H9 (cell line): ENCODE data around the gene PSG6. TPM values are rescaled to one million over a fixed set of nuclear protein-coding genes. Genes with fewer than 3 reads are reported as not detected.

Experiments
- DNase-seq: peaks from one replicate; pipeline ENCODE4 v3.0.0-alpha.2; 2017
- H2AFZ ChIP-seq: one replicate; pipeline ENCODE4 v1.6.1; 2013; ENCODE audit warnings: mild to moderate bottlenecking, low read length, control low read depth, moderate library complexity
- H2AK5ac ChIP-seq: 2 replicates; pipeline ENCODE4 v1.6.1; 2013; ENCODE audit warnings: low read length, control low read depth, mixed read lengths; ENCODE audit not compliant: insufficient read length
- H2BK120ac ChIP-seq: one replicate; pipeline ENCODE4 v1.6.1; 2013; ENCODE audit warnings: low read depth, mild to moderate bottlenecking, low read length, control low read depth, inconsistent platforms; ENCODE audit not compliant: poor library complexity, severe bottlenecking
- H2BK12ac ChIP-seq: 2 replicates; pipeline ENCODE4 v1.6.1; 2013; ENCODE audit warnings: low read length, control low read depth, mixed read lengths, low read depth; ENCODE audit not compliant: insufficient read length
- H2BK15ac ChIP-seq: 2 replicates; pipeline ENCODE4 v1.6.1; 2013; ENCODE audit warnings: low read depth, low read length, control low read depth
- H2BK20ac ChIP-seq: one replicate; pipeline ENCODE4 v1.6.1; 2013; ENCODE audit warnings: low read depth, mild to moderate bottlenecking, low read length, control low read depth, inconsistent platforms; ENCODE audit not compliant: poor library complexity, severe bottlenecking
- H2BK5ac ChIP-seq: 2 replicates; pipeline ENCODE4 v1.6.1; 2013; ENCODE audit warnings: low read length, control low read depth, mixed read lengths; ENCODE audit not compliant: insufficient read length
- H3K14ac ChIP-seq: 2 replicates; pipeline ENCODE4 v1.6.1; 2013; ENCODE audit warnings: low read length, control low read depth; ENCODE audit not compliant: insufficient read depth
- H3K18ac ChIP-seq: 2 replicates; pipeline ENCODE4 v1.6.1; 2013; ENCODE audit warnings: low read depth, mild to moderate bottlenecking, mixed read lengths, low read length, control low read depth; ENCODE audit not compliant: insufficient read length
- H3K23ac ChIP-seq: 2 replicates; pipeline ENCODE4 v1.6.1; 2013; ENCODE audit warnings: low read length, control low read depth, mixed read lengths, low read depth; ENCODE audit not compliant: insufficient read length
- H3K23me2 ChIP-seq: 2 replicates; pipeline ENCODE4 v1.6.1; 2013; ENCODE audit warnings: low read depth, mild to moderate bottlenecking, mixed read lengths, low read length, control low read depth; ENCODE audit not compliant: insufficient read length, poor library complexity, severe bottlenecking
- H3K27ac ChIP-seq: 2 replicates; pipeline ENCODE4 v1.5.1; 2013; ENCODE audit warnings: low read length, control low read depth, mixed read lengths, low read depth; ENCODE audit not compliant: insufficient read length
- H3K27me3 ChIP-seq: 2 replicates; pipeline ENCODE4 v1.6.1; 2013; ENCODE audit warnings: low read length, control low read depth, inconsistent platforms; ENCODE audit not compliant: insufficient read depth
- H3K4ac ChIP-seq: 2 replicates; pipeline ENCODE4 v1.6.1; 2013; ENCODE audit warnings: low read depth, mild to moderate bottlenecking, control low read depth, inconsistent platforms, low read length, moderate library complexity
- H3K4me1 ChIP-seq: 2 replicates; pipeline ENCODE4 v1.6.1; 2013; ENCODE audit warnings: low read length, control low read depth, inconsistent platforms; ENCODE audit not compliant: insufficient read depth
- H3K4me2 ChIP-seq: 2 replicates; pipeline ENCODE4 v1.6.1; 2013; ENCODE audit warnings: low read length, control low read depth, mixed read lengths; ENCODE audit not compliant: insufficient read length, insufficient read depth
- H3K56ac ChIP-seq: 2 replicates; pipeline ENCODE4 v1.6.1; 2013; ENCODE audit warnings: low read depth, mild to moderate bottlenecking, mixed read lengths, low read length, control low read depth; ENCODE audit not compliant: insufficient read length
- H3K79me1 ChIP-seq: 2 replicates; pipeline ENCODE4 v1.6.1; 2013; ENCODE audit warnings: low read depth, mild to moderate bottlenecking, moderate library complexity, low read length, control low read depth, inconsistent platforms; ENCODE audit not compliant: insufficient read depth, poor library complexity, severe bottlenecking
- H3K79me2 ChIP-seq: 2 replicates; pipeline ENCODE4 v1.6.1; 2013; ENCODE audit warnings: low read length, control low read depth, inconsistent platforms; ENCODE audit not compliant: insufficient read depth
- H3K9ac ChIP-seq: 2 replicates; pipeline ENCODE4 v1.6.1; 2013; ENCODE audit warnings: low read length, control low read depth, mixed read lengths; ENCODE audit not compliant: insufficient read length; ENCODE audit errors: extremely low read depth
- H3K9me3 ChIP-seq: one replicate; pipeline ENCODE4 v1.6.1; 2013; ENCODE audit warnings: low read depth, low read length, inconsistent platforms; ENCODE audit not compliant: control insufficient read depth
- H3T11ph ChIP-seq: one replicate; pipeline ENCODE4 v1.6.1; 2013; ENCODE audit warnings: mild to moderate bottlenecking, low read length, control low read depth, inconsistent platforms
- H4K20me1 ChIP-seq: one replicate; pipeline ENCODE4 v1.6.1; 2013; ENCODE audit not compliant: control insufficient read depth, insufficient read length, insufficient read depth
- H4K5ac ChIP-seq: 2 replicates; pipeline ENCODE4 v1.6.1; 2013; ENCODE audit warnings: low read depth, mild to moderate bottlenecking, mixed read lengths, low read length, control low read depth; ENCODE audit not compliant: insufficient read length
- H4K8ac ChIP-seq: replicated peaks from 2 replicates; pipeline ENCODE4 v1.6.1; 2013; ENCODE audit warnings: low read length, control low read depth, mixed read lengths, low read depth; ENCODE audit not compliant: insufficient read length
- H4K91ac ChIP-seq: 2 replicates; pipeline ENCODE4 v1.6.1; 2013; ENCODE audit warnings: low read depth, mild to moderate bottlenecking, moderate library complexity, mixed read lengths, low read length, control low read depth; ENCODE audit not compliant: insufficient read length
- H3K27ac Mint-ChIP-seq, 3 experiments: 2 replicates in 2 of 3; 3 replicates in 1 of 3; pipeline ENCODE4 v1.8.0; 2020 to 2021; ENCODE audit warnings: mixed read lengths in 3 of 3, mild to moderate bottlenecking in 1 of 3, moderate library complexity in 1 of 3
- H3K27me3 Mint-ChIP-seq: 2 replicates; pipeline ENCODE4 v1.8.0; 2021; ENCODE audit warnings: low read depth, mild to moderate bottlenecking, moderate library complexity, mixed read lengths
- H3K36me3 Mint-ChIP-seq, 3 experiments: 2 replicates in 2 of 3; 3 replicates in 1 of 3; pipeline ENCODE4 v1.8.0; 2020 to 2021; ENCODE audit warnings: low read depth in 3 of 3, mixed read lengths in 3 of 3; ENCODE audit not compliant: insufficient read depth in 1 of 3
- H3K4me1 Mint-ChIP-seq, 2 experiments: 2 replicates each; pipeline ENCODE4 v1.8.0; 2020; ENCODE audit warnings: mixed read lengths in 2 of 2
- H3K4me3 Mint-ChIP-seq, 2 experiments: 2 replicates in 1 of 2; 3 replicates in 1 of 2; pipeline ENCODE4 v1.8.0; 2020 to 2021; ENCODE audit warnings: mild to moderate bottlenecking in 2 of 2, mixed read lengths in 2 of 2, moderate library complexity in 1 of 2
- H3K9me3 Mint-ChIP-seq, 2 experiments: 2 replicates in 1 of 2; 3 replicates in 1 of 2; pipeline ENCODE4 v1.8.0; 2020; ENCODE audit warnings: mild to moderate bottlenecking in 2 of 2, mixed read lengths in 2 of 2, moderate library complexity in 1 of 2
- WGBS: extraction: QIAGEN DNeasy Blood & Tissue Kit; methylation state at CpG from one replicate; pipeline ENCODE4 v1.1.7; 2013; ENCODE audit warnings: missing lambda C conversion rate, low lambda C conversion rate, mixed read lengths; ENCODE audit not compliant: insufficient read length; ENCODE audit errors: extremely low coverage; 5-methylcytosine and 5-hydroxymethylcytosine counted together
- total RNA-seq: library from RNA; stranded (reverse); gene quantifications from 2 replicates; pipeline ENCODE4 v1.2.1, GENCODE V29; 2021
- TF ChIP-seq, protein P1 (sequence below): fragments of 200-600 bp; sonication (generic); conservative IDR thresholded peaks from 3 replicates; pipeline ENCODE4 v1.8.0; 2021; ENCODE audit warnings: antibody characterized with exemption, mild to moderate bottlenecking

The PSG6 gene
- total RNA-seq, 1 experiment from 2014 or later: not detected

DNA sequence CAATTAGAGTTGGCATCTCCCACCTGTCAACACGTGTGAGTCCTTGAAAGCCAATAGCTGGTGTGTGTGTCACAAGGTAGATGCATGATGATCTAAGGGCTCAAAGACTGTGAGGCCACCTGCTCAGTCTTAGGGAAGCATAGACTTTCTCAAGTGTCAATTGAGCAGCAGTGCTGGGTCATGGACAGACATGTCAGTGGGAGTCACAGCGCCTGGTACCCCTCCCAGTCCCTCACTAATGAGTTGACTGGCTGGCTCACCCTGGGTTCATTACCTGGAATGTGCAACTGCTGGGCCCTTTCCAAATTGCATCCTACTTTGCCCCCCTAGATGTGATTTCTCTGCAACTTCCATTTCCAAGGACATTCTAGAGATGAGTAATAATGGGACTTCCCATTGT lies 9.1 kb upstream of the PSG6 start:
- no peak overlapping the region for H2BK5ac ChIP-seq
- no peak overlapping the region for H3T11ph ChIP-seq
- H4K91ac ChIP-seq: no peak overlapping the region
- no peak overlapping the region for H2BK15ac ChIP-seq
- H3K56ac ChIP-seq: no peak overlapping the region
- no peak overlapping the region for H3K18ac ChIP-seq
- Mint-ChIP-seq H3K27me3 (no peaks in the 10 kb centered on the region), H3K4me1 (no peaks in the 10 kb centered on the region), H3K36me3 (peaks cover 7 to 25% (median 7%) of the 10 kb centered on the region in 3 experiments), H3K9me3 (peaks cover 84 to 96% of the 10 kb centered on the region in 2 experiments), H3K4me3 (no peak overlapping the region), H3K27ac (no peak overlapping the region)
- no peaks in the 10 kb centered on the region for H3K79me2 ChIP-seq
- no peak overlapping the region for H3K4me2 ChIP-seq
- TF ChIP-seq, protein P1, sequence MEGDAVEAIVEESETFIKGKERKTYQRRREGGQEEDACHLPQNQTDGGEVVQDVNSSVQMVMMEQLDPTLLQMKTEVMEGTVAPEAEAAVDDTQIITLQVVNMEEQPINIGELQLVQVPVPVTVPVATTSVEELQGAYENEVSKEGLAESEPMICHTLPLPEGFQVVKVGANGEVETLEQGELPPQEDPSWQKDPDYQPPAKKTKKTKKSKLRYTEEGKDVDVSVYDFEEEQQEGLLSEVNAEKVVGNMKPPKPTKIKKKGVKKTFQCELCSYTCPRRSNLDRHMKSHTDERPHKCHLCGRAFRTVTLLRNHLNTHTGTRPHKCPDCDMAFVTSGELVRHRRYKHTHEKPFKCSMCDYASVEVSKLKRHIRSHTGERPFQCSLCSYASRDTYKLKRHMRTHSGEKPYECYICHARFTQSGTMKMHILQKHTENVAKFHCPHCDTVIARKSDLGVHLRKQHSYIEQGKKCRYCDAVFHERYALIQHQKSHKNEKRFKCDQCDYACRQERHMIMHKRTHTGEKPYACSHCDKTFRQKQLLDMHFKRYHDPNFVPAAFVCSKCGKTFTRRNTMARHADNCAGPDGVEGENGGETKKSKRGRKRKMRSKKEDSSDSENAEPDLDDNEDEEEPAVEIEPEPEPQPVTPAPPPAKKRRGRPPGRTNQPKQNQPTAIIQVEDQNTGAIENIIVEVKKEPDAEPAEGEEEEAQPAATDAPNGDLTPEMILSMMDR: no peak
- H2AK5ac ChIP-seq: no peak overlapping the region
- no peak overlapping the region for H3K4ac ChIP-seq
- no peak overlapping the region for H3K23ac ChIP-seq
- DNase-seq: no peak
- H3K9ac ChIP-seq: no peak overlapping the region
- H2BK12ac ChIP-seq: no peak overlapping the region
- H4K5ac ChIP-seq: no peak overlapping the region
- H2BK20ac ChIP-seq: no peak overlapping the region
- no CpG with 5 or more reads among the region's 2 CpGs for WGBS
- no peaks in the 10 kb centered on the region for H3K79me1 ChIP-seq
- H2AFZ ChIP-seq: no peak overlapping the region
- no peak overlapping the region for H3K14ac ChIP-seq
- no peak overlapping the region for H3K27ac ChIP-seq
- H4K20me1 ChIP-seq: no peaks in the 10 kb centered on the region
- H2BK120ac ChIP-seq: no peak overlapping the region
- no peaks in the 10 kb centered on the region for H3K4me1 ChIP-seq
- peaks cover 68% of the 10 kb centered on the region for H3K9me3 ChIP-seq
- H3K23me2 ChIP-seq: no peaks in the 10 kb centered on the region
- H3K27me3 ChIP-seq: no peaks in the 10 kb centered on the region
- no peak overlapping the region for H4K8ac ChIP-seq
